NCI-H774 (cell line): ENCODE results near the gene KRTAP12-2.
"Not testable (repeated sequence)": the region's sequence is repeated elsewhere in the genome, so short reads cannot be mapped to it uniquely, and the experiment has no call there.

Experiments
- DNase-seq: peaks from one replicate; lab custom pipeline; 2025; lab: John Stamatoyannopoulos, UW

The KRTAP12-2 gene

GRCh38 chr21:44702111-44702972 is 35.6 kb upstream of the KRTAP12-2 start:
- DNase-seq, result no peak

DNA sequence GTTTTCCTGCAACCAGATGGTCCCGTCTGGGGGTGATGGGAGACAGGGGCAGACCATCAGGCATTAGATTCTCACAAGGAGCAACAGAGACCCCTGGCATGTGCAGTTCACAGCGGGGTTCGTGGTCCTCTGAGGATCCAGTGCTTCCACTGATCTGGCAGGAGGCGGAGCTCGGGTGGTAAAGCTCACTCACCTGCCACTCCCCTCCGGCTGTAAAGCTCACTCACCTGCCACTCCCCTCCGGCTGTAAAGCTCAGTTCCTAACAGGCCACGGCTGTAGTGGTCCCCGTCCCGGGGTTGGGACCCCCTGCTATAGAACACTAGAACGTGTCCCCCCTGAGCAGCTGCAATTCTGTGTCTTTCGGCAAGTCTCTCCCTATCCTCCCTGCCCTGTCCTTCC is 34.8 kb upstream of the KRTAP12-2 start:
- DNase-seq, result no peak

GRCh38 chr21:44701023-44701400 is 34.3 kb upstream of the KRTAP12-2 start:
- DNase-seq, result no peak

- no peak for DNase-seq
Observed at GRCh38 chr21:44700101-44701022, 33.6 kb upstream of the KRTAP12-2 start.

- DNase-seq, result no peak
Observed at GRCh38 chr21:44699502-44700001, 32.8 kb upstream of the KRTAP12-2 start.

DNA sequence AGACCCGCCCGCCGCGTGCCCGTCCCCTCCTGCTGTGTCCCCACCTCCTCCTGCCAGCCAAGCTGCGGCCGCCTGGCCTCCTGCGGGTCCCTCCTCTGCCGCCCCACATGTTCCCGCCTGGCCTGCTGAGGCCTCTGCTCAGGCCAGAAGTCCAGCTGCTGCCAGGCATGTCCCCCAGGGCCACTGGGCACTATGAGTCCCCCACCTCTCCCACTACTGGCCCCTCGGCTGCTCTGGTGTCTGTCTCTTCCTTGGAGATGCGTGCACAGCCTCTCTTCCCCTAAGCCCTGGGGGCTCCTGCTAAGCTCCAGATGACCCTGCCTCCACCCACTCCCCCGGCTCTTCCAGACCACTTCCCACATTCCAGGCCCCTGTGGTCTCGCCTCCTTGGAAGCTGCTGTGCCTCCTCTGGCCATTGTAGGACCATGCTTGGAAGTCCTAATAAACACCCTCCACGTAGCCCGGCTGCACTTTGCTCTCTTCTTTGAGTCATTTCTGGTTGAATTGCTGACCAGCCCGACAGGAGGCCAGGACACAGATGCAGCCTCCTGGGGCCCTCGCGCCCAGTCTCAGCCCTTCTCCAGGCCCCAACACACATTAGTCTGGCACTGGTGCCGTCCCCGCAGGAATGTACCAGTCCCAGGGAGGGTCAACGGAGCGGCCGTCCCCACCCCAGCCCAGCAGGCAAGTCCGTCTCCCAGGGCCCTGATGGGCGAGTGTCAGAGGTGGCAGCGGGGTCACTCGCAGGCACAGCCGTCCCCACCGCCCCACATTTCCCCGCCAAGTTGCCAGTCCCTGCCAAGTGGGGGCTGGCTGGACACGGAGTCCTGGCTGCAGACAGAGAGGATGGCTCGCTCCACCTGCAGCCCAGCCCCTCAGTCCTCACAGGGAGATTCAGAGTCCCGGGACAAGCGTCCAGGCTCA is 31.3 kb upstream of the KRTAP12-2 start:
- no peak for DNase-seq

DNA sequence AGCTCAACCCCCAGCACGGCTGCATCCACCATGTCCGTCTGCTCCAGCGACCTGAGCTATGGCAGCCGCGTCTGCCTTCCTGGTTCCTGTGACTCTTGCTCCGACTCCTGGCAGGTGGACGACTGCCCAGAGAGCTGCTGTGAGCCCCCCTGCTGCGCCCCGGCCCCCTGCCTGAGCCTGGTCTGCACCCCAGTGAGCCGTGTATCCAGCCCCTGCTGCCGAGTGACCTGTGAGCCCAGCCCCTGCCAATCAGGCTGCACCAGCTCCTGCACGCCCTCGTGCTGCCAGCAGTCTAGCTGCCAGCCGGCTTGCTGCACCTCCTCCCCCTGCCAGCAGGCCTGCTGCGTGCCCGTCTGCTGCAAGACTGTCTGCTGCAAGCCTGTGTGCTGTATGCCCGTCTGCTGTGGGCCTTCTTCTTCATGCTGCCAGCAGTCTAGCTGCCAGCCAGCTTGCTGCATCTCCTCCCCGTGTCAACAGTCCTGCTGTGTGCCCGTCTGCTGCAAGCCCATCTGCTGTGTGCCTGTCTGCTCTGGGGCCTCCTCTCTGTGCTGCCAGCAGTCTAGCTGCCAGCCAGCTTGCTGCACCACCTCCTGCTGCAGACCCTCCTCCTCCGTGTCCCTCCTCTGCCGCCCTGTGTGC is 30.6 kb upstream of the KRTAP12-2 start, which contains the start of gene KRTAP10-12:
Gene KRTAP10-12 (plus strand): TSS at position 1 of the 639 bp plus-strand sequence. CDS start 30 bp downstream, at position 31.
- not testable (repeated sequence) for DNase-seq

DNA sequence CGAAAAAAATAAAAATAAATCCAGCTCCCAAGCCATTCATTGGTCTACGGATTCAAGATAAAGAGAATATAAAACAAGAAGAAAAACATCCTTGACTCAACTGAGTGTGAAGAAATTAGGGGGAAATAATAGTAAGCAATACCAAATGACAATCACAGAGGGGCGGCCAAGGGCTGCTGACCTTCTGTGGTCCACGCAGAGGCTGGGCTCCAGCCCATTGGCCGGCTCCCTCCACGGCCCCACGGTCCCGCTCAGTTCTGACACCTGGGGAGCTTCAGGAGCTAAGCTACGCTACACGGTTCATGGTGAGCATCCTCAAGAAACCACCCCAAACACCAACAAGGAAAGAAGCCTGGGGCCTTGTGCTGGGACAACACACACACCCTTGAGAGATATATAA is 29.8 kb upstream of the KRTAP12-2 start:
- DNase-seq, result no peak

DNA sequence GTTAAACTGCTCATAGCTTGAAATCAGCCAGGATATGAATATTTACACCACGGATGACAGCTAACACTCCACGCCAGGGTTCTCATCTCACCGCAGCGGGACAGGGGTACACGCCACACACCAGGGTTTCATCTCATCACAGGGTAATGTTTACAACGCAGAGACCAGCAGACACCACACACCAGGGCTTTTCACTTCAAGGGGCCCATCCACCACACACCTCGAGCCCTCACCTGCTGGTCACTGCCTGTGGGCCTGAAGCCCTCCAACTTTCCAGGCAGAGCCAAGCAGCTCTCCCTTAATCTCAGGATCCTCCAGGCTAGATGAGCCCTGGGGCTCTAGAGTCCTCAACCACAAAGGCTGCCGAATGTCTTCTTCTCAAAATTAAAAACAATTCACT is 28.9 kb upstream of the KRTAP12-2 start:
- DNase-seq, result no peak

- DNase-seq, result no peak
Observed at GRCh38 chr21:44695184-44695583, 28.5 kb upstream of the KRTAP12-2 start.

GRCh38 chr21:44694776-44695175 is 28.0 kb upstream of the KRTAP12-2 start:
- no peak for DNase-seq

- DNase-seq, result no peak
Observed at GRCh38 chr21:44692798-44693512, 26.2 kb upstream of the KRTAP12-2 start.

DNA sequence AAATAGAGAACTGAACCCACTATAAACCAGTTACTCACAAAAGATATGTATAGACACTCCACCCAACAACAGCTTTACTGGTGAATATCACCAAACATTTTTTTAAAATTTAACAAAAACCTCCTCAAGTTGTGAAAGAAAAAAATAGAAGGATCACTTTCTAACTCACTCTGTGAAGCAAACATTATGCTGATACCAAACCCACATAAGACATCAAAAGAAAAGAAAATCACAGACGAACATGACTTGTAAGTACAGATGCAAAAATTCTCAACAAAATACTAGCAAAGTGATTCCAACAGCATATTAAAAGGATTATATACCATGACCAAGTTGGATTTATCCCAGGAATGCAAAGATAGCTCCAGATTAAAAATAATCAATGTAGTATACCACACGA is 25.0 kb upstream of the KRTAP12-2 start:
- no peak for DNase-seq

GRCh38 chr21:44689740-44690139 is 23.0 kb upstream of the KRTAP12-2 start:
- not testable (repeated sequence) for DNase-seq

- DNase-seq, result no peak
Observed at GRCh38 chr21:44687671-44688070, 20.9 kb upstream of the KRTAP12-2 start.

DNA sequence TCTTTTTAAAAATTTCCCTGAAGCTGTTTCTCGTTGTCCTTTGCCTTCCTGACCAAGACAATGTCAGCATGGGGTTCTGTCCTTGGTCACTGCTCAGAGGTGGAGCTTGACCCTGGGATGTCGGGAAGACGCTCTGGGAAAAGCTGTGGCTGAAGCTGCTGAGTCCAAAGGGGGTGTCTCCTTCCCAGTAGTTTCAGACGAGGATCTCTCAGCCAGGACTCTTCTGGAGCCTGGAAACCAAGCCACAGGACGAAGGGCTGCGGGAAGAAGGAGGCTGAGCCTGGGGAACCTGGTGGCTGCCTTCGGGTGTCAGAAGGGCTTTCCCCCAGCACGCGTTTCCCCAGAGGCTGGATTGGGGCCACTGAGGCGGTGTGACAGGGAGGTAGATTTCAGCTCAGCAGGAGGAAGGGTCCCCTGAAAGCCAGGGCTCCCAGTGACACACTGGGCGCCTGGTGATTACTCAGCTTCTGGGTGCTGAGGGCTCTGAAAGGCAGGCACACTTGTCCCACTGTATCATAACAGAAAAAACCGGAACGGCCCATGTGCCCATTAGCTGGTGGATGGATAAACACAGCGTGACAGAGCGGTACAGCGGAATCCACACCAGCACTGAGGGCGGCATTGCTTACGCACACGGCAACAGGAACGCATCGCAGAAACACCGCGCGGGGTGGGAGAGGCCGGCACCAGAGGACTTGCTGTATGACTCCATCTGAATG is 20.3 kb upstream of the KRTAP12-2 start:
- no peak for DNase-seq

DNA sequence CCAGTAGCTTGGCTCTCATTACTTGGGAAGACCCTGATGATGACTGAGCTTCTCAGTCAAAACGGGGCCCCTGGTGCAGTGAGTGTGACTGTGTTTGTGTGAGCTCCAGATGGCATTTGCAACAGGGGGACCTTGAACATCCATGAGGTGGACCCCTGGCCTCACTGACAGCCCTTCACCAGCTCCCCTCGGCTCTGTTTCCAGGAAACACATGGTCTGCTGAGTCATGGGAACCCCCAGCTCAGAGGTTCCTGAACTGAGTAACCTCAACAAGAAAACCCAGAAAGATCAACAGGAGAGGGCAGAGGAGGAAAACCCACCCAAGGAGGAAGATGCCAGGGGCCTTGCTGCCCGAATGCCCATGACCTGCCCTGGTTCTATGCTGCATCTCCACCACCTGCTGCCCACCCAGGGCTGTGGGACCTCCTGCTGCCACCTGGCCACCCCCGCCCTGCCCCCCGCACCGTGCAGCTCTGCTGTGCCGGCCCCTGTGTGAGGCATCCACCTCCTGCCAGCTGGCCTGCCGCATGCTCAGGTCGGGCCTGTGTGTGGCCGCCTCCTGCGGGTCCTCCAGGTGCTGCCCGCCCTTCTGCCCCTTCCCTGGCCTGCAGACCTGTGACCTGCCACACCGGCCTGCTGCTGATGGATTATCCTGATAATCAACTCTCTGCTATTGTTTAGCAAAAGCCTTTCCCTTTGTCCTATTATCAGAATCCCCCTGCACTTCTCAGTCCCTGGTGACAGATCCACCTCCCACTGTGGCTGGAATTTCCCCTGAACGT is 19.5 kb upstream of the KRTAP12-2 start:
- DNase-seq, result no peak

- not testable (repeated sequence) for DNase-seq
Observed at GRCh38 chr21:44685050-44685449, 18.3 kb upstream of the KRTAP12-2 start.

GRCh38 chr21:44684483-44684882 is 17.8 kb upstream of the KRTAP12-2 start:
- no peak for DNase-seq
